Activated naive CD4-positive, alpha-beta T cell treated with Interleukin-2 at 50 U/mL for 16 hours (primary cell): ENCODE data around the gene CENPU.
"Not testable (repeated sequence)": the region's sequence is repeated elsewhere in the genome, so short reads cannot be mapped to it uniquely, and the experiment has no call there.

ENCODE experiments used
- DNase-seq: peaks from one replicate; pipeline ENCODE4 v3.0.0-alpha.2; 2020

The CENPU gene

DNA sequence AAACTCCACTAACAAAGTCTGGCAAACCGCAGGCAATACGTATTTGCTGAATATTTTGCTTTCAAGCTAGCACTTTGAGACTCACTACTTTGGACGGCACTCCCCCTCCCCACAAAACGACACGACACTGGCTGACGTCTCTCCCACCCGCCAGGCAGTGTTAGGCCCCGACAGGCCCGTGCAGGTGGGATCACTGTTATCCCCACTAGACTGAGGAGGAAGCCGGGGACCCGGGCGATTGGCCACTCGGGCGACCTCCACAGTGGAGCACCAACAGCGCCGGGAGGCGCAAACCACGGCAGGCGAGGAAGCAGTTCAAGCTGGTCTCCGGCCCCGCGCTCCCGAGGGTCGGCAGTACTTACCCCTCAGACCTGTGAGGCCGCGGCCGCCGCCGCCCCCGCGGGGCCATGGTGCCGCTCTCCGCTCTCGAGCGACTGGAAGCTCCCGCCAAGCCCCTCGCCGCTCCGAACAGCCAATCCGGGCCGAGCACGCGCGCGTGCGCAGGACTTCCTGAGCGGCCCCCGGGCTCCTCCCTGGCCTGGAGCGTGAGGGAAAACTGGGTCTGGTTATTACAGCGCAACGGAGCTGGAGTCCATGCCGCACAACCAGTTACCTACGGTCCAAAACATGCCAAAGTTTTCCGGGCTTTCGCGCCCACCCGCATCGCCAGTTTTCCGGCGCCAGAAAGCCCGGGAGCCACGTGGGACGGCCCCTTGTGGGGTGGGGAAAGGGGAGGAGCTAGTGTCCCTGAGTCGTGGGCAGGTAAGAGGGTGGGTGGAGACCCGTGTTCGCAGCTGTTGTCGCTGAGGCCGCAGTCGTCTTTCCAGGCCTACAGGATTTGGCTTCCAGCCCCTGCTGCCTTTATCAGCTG is at the start of gene CENPU:
Gene CENPU, minus strand, starts transcription at position 443 of the 871 bp plus-strand sequence. Its CDS starts 34 bp downstream, at position 409.
- peak; percentile 96 for DNase-seq

DNA sequence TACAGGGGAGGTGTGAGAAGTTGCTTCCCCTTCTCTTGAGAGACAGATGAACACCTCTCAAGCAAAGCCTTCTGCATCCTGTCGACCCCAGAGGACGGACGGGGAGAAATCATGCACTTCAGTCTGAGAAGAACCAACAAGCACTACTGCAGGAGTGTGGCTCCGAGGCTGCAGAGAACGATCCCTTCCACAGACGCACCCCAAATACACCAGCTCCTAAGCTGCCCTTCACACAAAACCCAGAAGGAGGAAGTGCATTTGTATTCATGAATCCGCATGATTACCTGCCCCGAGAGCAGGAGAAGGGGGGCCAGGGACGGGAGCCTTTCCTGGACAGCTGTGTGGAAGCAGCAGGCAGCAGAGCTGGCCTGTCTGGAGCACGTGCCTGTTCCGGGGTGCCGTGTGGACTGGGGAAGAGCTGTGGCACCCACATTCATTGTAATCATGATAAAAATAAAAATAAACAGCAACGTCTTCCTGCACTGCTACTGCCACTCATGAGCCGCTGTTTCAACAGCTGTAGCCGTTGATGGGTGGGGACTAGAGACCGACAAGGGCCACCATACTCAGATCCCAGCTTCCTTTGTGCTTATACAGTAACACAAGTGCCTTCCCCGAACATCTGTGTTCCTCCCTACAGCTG is 49.0 kb upstream of the CENPU start:
- no peak for DNase-seq

- not testable (repeated sequence) for DNase-seq
These were observed 45.3 kb upstream of the CENPU start for GRCh38 chr4:184779160-184779559.

GRCh38 chr4:184778325-184778724 is 44.4 kb upstream of the CENPU start:
- DNase-seq: no peak

GRCh38 chr4:184776821-184777220 is 42.9 kb upstream of the CENPU start:
- DNase-seq: no peak

- DNase-seq: no peak
These were observed 42.1 kb upstream of the CENPU start for GRCh38 chr4:184775854-184776555.

- no peak for DNase-seq
These were observed 40.3 kb upstream of the CENPU start for GRCh38 chr4:184774152-184774551.

DNA sequence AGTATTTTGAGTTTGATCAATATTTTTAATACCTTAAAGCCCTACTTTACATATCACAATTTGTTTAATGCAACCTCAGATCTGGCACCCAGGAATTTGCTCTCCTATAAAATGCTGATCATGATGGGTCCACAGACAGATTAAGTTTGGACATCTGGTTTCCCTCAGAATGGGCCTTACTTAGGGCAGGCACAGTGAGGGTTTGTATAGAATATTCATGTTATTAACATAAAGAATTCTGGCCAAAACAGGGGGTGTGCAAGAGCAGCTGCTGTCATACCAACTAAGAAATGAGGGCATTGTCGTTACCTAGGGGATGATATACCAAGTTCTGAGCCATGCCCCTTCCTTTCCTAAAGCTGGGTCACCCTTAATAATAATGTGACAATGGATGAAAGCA is 37.5 kb upstream of the CENPU start:
- DNase-seq: no peak

DNA sequence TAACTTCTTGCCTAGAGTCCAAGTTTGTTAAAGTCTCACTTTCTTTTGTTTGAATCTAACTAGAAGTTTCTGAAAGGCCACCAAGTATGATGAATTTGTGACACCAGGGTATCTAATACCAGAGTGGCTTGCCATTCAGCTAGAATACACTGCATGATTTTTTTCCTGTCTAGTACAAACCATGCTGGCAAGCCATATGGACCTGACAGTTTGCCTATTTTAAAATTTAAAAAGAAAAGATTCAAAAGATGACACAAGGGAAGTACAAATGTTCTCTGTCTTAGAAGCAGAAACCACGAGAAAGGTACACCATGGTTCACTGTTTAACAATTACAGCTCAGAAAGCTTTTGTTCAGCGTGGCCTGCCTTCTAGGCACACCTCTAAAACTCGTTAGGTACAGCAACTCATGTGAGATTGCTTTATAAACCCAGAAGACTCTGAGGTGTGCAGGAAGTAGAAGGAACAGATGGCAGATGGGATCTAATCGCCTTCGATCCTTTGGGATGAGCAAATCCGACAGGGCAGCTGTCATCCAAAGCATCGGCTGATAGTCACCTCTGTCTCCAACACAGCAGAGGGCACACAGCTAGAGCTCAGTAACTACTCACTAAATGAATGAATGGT is 35.4 kb upstream of the CENPU start:
- DNase-seq: no peak

DNA sequence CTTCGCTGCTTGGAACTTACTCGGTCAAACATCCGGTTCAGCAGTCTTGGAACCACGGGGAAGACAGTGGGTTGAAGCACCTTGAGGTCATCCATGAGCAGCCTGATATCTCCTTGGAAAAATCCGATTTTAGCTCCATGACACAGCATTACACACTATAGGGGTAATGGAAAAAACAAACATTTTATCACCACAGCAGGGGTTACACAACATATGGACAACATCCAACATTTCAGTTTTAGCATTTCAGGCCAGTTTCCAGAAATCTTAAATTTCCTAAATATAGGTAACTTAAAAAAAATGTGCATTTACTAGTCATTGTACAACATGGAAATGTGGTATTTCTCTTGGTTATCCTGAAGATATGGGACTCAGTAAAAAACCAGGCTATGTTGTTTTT is 34.4 kb upstream of the CENPU start:
- DNase-seq: no peak

DNA sequence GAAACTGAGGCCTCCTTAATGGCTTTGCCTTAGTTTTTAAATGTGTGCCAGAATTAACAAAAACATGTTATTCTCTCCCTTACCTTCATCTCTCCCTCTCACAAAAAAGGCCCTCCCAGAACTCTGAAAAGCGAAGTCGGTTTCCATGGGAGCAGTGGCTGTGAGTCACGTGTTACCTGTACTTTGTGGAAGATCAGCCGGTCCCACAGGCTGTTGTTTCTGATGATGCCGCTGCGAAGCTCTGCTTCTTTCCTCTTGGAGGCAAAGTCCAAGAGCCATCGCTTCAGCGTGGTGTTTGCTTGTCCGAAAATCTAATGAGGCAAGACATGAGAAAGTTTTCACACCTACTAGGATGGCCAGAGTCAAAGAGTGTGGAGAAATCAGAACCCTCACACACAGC is 32.5 kb upstream of the CENPU start:
- no peak for DNase-seq

DNA sequence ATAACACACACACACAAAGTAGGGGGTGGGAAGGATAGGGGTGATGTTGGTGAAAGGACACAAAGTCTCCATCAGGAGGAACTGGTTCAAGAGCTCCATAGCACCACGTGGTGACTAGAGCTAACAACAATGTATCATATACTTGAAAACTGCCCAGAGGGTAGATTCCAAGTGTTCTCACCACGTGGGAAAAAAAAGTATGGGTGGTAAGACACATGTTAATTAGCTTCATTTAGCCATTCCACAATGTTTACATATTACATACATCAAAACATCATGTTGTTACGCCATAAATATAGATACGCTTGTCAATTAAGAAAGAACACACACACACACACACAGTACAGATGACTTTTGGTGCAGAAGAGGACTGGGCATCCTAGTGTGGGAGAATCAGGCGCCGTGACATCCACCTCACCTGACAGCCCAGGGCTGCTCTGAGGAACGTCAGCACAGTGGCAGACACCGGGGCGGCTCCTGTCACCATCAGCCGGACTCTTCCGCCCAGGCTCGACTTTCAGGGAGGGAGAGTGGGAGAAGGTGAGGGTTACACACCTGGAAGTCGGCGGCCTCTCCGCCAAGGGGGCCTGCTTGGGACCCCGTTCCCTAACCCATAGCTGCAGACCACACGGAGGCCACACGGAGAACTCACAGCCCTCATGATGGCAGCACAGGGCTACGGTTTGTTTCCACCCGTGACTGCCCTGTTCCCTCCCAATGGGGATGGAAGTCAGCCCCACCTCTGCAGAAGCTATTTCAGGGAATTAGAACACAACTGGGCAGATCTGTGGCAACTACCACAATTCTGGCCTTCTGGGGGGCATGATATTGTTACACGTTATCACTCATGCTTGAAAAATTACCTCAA is 31.8 kb upstream of the CENPU start:
- DNase-seq: no peak

DNA sequence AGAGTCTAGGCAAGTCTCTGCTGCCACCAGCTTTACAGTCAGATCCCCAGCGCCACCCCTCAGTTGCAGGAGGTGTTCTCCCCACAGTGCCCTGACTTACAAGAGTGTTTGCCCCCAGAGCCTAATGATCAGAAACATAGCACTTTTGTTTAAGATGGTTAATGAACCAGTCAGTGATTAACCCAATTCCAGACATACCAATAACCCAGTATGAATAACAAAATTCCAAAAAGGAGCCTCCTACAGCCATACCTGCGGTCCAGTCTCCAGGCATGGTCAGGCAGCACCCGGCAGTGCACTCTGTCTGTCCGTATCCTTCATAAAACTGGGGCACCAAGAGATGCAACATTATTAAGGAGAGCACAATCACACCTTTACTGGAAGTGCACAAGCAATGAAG is 30.7 kb upstream of the CENPU start:
- DNase-seq: no peak

DNA sequence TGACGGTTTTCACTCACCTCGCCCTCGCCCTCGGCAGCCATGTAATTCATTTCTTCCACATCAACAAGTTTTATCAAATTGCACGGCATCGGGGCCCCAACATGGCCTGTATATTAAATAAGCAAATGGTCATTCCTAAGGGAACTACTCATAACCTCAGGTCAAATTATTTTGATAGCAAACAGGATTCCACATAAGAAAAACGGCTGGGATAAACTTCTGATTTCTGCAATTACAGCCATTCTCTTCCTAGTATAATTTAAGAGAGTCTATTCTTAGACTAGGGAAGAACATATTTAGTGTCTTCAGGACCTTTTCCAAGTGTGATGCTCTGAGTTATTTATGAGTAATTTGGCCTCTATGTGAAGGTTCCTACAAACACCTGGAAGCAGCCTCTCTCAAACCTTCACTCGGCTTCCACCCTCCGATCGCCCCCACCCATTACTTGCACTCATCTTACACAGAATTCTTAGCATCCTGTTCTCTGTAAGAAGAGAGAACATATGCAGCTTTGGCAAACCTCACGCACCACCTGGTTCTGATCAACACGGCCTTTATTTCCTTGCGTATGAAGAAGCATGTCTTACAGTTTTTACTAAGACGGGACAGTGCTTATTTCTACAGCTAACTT is 29.4 kb upstream of the CENPU start:
- DNase-seq: no peak

DNA sequence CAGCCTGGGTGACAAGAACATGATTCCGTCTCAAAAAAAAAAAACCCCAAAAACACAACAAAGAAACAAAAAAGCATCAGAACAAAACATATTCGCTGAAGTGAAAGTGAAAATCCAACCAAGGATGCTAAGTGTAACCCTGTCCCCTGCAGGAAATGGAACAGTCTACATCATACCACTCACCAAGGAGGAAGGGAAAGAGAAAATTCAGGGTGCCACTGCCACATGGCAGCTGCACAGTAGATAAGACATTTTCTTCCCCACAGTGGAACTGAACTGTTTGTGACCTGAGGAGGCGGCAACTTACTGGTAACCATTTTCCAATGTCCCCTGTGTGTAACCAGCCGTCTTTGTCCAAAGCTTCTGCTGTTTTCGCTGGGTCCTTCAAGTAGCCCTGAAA is 28.2 kb upstream of the CENPU start:
- peak; percentile 14 for DNase-seq

DNA sequence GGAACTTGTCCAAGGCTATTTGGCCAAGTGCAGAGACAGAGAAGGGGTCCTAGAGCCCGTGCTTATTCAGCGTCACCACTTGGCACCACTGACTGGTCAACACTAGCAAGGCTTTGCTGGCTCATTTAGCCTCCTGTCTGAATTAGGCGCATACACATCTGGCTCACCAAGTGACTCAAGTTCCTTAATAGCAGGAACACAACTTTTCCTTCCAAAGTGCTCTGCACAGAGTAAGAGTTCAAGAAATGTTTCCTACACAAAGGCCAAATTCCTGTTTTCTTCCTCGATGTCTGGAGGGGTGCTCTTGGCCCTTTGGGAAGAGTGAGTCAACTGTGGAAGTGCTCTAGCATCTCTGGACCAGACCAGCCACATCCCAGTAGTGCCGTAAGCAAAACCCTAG is 26.8 kb upstream of the CENPU start:
- DNase-seq: no peak

DNA sequence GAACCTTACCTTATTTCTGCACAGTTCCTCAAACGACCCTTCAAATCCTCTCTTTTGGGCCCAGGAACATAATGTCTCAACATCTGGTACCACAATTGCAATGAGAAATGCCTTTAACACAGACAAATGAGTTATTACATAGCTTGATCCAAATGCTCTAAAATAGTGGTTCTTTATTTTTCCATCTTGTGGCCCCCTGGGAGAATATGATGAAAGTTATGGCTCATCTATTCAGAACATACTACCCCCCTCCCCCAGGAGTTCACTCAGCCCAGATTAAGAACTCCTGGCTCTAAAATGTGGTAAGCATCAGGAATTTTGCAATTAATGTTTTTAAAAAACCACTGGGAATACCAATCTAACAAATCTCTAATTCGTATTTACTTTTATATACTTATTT is 23.9 kb upstream of the CENPU start:
- no peak for DNase-seq

DNA sequence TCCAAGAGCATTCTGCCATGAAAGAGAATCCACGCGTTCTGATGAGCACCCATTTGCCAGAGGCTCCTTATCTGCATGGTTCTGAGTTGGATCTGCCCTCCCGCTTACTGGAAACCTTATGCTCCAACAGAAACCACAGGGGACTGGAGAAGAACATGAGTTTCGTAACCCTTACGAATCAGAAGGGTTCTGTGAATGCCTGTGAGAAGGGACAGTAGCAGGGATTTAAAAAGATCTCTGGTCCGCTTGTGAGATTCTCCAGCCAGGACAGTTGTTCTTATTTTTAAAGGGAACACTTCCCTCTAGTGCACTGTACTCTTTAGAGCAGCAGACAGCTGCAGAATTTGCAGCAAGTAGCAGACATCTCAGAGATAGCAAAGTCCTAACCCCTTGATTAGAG is 22.5 kb upstream of the CENPU start:
- DNase-seq: no peak

GRCh38 chr4:184755278-184755677 is 21.4 kb upstream of the CENPU start:
- DNase-seq: no peak

GRCh38 chr4:184752496-184753275 is 18.8 kb upstream of the CENPU start:
- no peak for DNase-seq

DNA sequence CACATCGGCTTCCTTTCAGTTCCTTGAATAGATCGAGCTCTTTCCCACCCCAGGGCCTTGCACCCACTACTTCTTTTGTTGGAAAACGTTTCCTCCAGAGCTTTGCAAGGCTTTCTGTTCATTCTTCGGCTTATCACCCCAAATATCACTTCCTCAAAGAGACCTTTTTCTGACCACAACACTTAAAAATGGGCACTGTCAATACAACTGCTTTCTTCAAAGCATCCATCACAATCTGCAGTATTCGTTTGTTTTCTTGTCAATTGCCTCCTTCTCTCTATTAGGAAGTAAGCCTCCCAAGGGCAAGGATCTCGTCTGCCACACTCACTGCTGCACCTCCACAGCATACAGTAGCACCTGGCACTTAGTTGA is 17.7 kb upstream of the CENPU start:
- no peak for DNase-seq
